K562 (cell line): Measurements from ENCODE around the gene HNRNPLL. TPM values are rescaled to one million over a fixed set of nuclear protein-coding genes. Genes with fewer than 3 reads are reported as not detected.

Experiments used
- ESRRB ChIP-seq: fragments of 250-450 bp; sonication (Bioruptor Pico); IDR thresholded peaks from 2 replicates; pipeline ENCODE4 v1.5.0; 2020; ENCODE audit warnings: mild to moderate bottlenecking, moderate library complexity, borderline replicate concordance
- HIVEP1 ChIP-seq: fragments of 250-450 bp; sonication (Bioruptor Pico); IDR thresholded peaks from 2 replicates; pipeline ENCODE4 v1.4.0; 2020; ENCODE audit warnings: mild to moderate bottlenecking
- HNRNPK ChIP-seq: fragments of 200-400 bp; formaldehyde crosslinking; IDR thresholded peaks from one replicate; pipeline ENCODE4 v1.6.1; 2018; ENCODE audit warnings: mild to moderate bottlenecking, low read depth, low read length; ENCODE audit not compliant: poor library complexity, severe bottlenecking
- MCM2 ChIP-seq: fragments of 450-650 bp; IDR thresholded peaks from 2 replicates; pipeline ENCODE4 v1.6.1; 2017; ENCODE audit warnings: low read depth, mild to moderate bottlenecking
- MXI1 ChIP-seq: IDR thresholded peaks from 2 replicates; pipeline ENCODE4 v1.6.1; 2011; ENCODE audit warnings: low read depth, mild to moderate bottlenecking, improper control_type of control experiment, low read length
- NCOA2 ChIP-seq, 2 experiments: fragments of 450-650 bp; IDR thresholded peaks; 2 replicates each; pipeline ENCODE4 v1.6.1; 2018; ENCODE audit warnings: mild to moderate bottlenecking in 2 of 2, moderate library complexity in 1 of 2; ENCODE audit not compliant: partially characterized antibody in 2 of 2
- NCOR1 ChIP-seq: fragments of 450-650 bp; IDR thresholded peaks from 2 replicates; pipeline ENCODE4 v1.6.1; 2016; ENCODE audit warnings: mild to moderate bottlenecking, moderate library complexity
- ZNF184 ChIP-seq: sonication (generic); formaldehyde crosslinking; IDR thresholded peaks from 2 replicates; pipeline ENCODE4 v1.5.0; 2020; ENCODE audit warnings: missing genetic modification reagents
- ZNF551 ChIP-seq: fragments of 250-450 bp; sonication (Bioruptor Pico); IDR thresholded peaks from 2 replicates; pipeline ENCODE4 v1.5.0; 2021; ENCODE audit warnings: mild to moderate bottlenecking, moderate library complexity
- ZNF668 ChIP-seq: fragments of 250-450 bp; sonication (Bioruptor Pico); IDR thresholded peaks from 2 replicates; pipeline ENCODE4 v1.8.0; 2022; ENCODE audit warnings: mild to moderate bottlenecking, inconsistent platforms
- ZNF76 ChIP-seq: fragments of 250-450 bp; sonication (Bioruptor Pico); IDR thresholded peaks from 2 replicates; pipeline ENCODE4 v1.4.0; 2020; ENCODE audit warnings: mild to moderate bottlenecking, moderate library complexity, borderline replicate concordance
- ZNF780A ChIP-seq: fragments of 250-450 bp; sonication (Bioruptor Pico); IDR thresholded peaks from 2 replicates; pipeline ENCODE4 v1.5.0; 2021; ENCODE audit warnings: mild to moderate bottlenecking
- polyA plus RNA-seq, 8 experiments: library from polyadenylated mRNA; depleted of rRNA in 4 of 8; stranded (reverse) in 5 of 8; unstranded in 3 of 8; fragments of >200 nt; fragmentation: Nextera tagmentation in 2 of 8; fragmentation: Illumina TruSeq in 1 of 8; extraction: Ambion mirVana in 2 of 8; extraction: Trizol in 1 of 8; gene quantifications; 2 replicates each; pipeline versions ENCODE4 v1.2.1 to v1.2.3, GENCODE V29; 2011 to 2014; ENCODE audit warnings: inconsistent platforms in 1 of 8, missing spikeins in 1 of 8
- total RNA-seq, 7 experiments: library from RNA; depleted of rRNA in 6 of 7; stranded (reverse); fragments of >200 nt in 6 of 7; fragmentation: Illumina TruSeq in 2 of 7; extraction: Trizol in 2 of 7; gene quantifications; 2 replicates each; pipeline versions ENCODE4 v1.2.1 to v1.2.3, GENCODE V29; 2011 to 2021; ENCODE audit warnings: low replicate concordance in 1 of 7
- TF ChIP-seq, protein P1 (sequence below), 2 experiments: fragments of 450-650 bp in 1 of 2; sonication (generic) in 1 of 2; formaldehyde crosslinking in 1 of 2; IDR thresholded peaks in 1 of 2; conservative IDR thresholded peaks in 1 of 2; 2 replicates each; pipeline versions ENCODE4 v1.6.1 to v1.8.1; 2016 to 2023; ENCODE audit warnings: mild to moderate bottlenecking in 2 of 2, moderate library complexity in 2 of 2, inconsistent platforms in 1 of 2, missing genetic modification reagents in 1 of 2
- TF ChIP-seq, protein P2 (sequence below): fragments of 250-450 bp; sonication (Bioruptor Pico); IDR thresholded peaks from 2 replicates; pipeline ENCODE4 v1.4.0; 2020; ENCODE audit warnings: borderline replicate concordance
- TF ChIP-seq, protein P3 (sequence below): sonication (generic); formaldehyde crosslinking; IDR thresholded peaks from 2 replicates; pipeline ENCODE4 v1.9.0; 2022; ENCODE audit warnings: mild to moderate bottlenecking, missing genetic modification reagents

The HNRNPLL gene
- total and polyA plus RNA-seq, 9 of the 15 experiments (the other 6 are each of a cell fraction or from before 2014, with no cell fraction given): 19.8 to 135 (median 57.8) TPM

DNA sequence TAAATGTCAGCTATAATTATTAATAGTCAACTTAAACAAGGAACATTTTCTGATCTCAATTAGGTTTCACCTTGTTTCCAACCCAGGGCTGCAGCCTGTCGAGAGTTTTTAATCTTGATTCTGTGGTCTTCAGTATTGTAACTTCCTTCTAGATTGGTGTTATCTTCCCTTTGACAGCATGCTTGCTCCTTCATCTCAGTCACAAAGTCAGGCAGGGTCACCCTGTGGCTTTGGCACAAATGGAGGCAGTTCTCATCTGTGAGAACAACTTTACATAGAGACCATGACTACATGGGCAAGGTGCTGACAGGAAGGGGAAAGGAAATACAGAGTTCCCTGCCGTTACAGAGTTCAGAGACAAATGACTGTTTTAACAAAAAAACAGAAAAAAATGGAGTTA lies 50.5 kb downstream of the HNRNPLL start (continued):
- TF ChIP-seq NCOR1 (peak; percentile 83), MCM2 (no peak), HIVEP1 (CRISPR knock-in tag) (no peak), ZNF551 (no peak), HNRNPK (no peak), ZNF780A (CRISPR knock-in tag) (no peak), ZNF184 (CRISPR knock-in tag) (no peak), ZNF668 (no peak), NCOA2 (IDR thresholded peaks at IDR 0.05; ENCODE audit: partially characterized antibody in 2 of 2) (peak in 1 of 2 experiments; percentile 29), ESRRB (no peak), ZNF76 (CRISPR knock-in tag) (no peak), MXI1 (no peak)
- TF ChIP-seq, protein P1, sequence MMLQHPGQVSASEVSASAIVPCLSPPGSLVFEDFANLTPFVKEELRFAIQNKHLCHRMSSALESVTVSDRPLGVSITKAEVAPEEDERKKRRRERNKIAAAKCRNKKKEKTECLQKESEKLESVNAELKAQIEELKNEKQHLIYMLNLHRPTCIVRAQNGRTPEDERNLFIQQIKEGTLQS (IDR thresholded peaks at IDR 0.05): no peak
- TF ChIP-seq, protein P1 (CRISPR knock-in tag; conservative IDR thresholded peaks at IDR 0.05): no peak
- TF ChIP-seq, protein P2, sequence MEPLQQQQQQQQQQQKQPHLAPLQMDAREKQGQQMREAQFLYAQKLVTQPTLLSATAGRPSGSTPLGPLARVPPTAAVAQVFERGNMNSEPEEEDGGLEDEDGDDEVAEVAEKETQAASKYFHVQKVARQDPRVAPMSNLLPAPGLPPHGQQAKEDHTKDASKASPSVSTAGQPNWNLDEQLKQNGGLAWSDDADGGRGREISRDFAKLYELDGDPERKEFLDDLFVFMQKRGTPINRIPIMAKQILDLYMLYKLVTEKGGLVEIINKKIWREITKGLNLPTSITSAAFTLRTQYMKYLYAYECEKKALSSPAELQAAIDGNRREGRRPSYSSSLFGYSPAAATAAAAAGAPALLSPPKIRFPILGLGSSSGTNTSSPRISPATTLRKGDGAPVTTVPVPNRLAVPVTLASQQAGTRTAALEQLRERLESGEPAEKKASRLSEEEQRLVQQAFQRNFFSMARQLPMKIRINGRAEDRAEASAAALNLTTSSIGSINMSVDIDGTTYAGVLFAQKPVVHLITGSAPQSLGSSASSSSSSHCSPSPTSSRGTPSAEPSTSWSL (CRISPR knock-in tag): no peak
- TF ChIP-seq, protein P3, sequence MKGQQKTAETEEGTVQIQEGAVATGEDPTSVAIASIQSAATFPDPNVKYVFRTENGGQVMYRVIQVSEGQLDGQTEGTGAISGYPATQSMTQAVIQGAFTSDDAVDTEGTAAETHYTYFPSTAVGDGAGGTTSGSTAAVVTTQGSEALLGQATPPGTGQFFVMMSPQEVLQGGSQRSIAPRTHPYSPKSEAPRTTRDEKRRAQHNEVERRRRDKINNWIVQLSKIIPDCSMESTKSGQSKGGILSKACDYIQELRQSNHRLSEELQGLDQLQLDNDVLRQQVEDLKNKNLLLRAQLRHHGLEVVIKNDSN: no peak
